ENCODE results near the gene DLG1.
A peak's percentile ranks its signal among the peaks of the same experiment; 100 is the strongest.

The DLG1 gene

GRCh38 chr3:197336348-197336747 is 37.9 kb upstream of the DLG1 start:
- Histone ChIP-seq H3K9me3 (no peaks in the 10 kb centered on the region), H3K27me3 (no peaks in the 10 kb centered on the region), H3K4me3 (ENCODE audit: low read depth, low read length) (no peak overlapping the region), H3K36me3 (no peaks in the 10 kb centered on the region), H3K4me1 (peaks cover under 1% of the 10 kb centered on the region)
- DNase-seq, result no peak
- TF ChIP-seq CTCF (IDR thresholded peaks at IDR 0.05; ENCODE audit: low read depth, low read length), result no peak

- Histone ChIP-seq H3K27me3 (no peaks in the 10 kb centered on the region), H3K4me1 (peaks cover 4% of the 10 kb centered on the region), H3K36me3 (no peaks in the 10 kb centered on the region), H3K4me3 (ENCODE audit: low read depth, low read length) (no peak overlapping the region), H3K9me3 (no peaks in the 10 kb centered on the region)
- TF ChIP-seq CTCF (IDR thresholded peaks at IDR 0.05; ENCODE audit: low read depth, low read length), result no peak
- DNase-seq, result no peak
Observed at GRCh38 chr3:197335428-197336132, 37.2 kb upstream of the DLG1 start.

- H3K4me1 ChIP-seq, result peaks cover 4% of the 10 kb centered on the region; the same call in 1 of the 2 replicates
- no peaks in the 10 kb centered on the region for H3K27me3 ChIP-seq
- no peak overlapping the region for H3K4me3 ChIP-seq (ENCODE audit: low read depth, low read length)
Observed at GRCh38 chr3:197333901-197334639, 35.7 kb upstream of the DLG1 start.

GRCh38 chr3:197331131-197331530 is 32.7 kb upstream of the DLG1 start:
- Histone ChIP-seq H3K4me1 (peaks cover 4% of the 10 kb centered on the region; the same call in 1 of the 2 replicates), H3K9me3 (no peaks in the 10 kb centered on the region), H3K36me3 (no peaks in the 10 kb centered on the region), H3K27me3 (no peaks in the 10 kb centered on the region), H3K4me3 (ENCODE audit: low read depth, low read length) (no peak overlapping the region)
- TF ChIP-seq CTCF (IDR thresholded peaks at IDR 0.05; ENCODE audit: low read depth, low read length), result peak; percentile 20; the same call in 1 of the 2 replicates
- DNase-seq, result no peak

More at GRCh38 chr3:197333901-197334639, 35.7 kb upstream of the DLG1 start:
- Histone ChIP-seq H3K36me3 (no peaks in the 10 kb centered on the region), H3K9me3 (no peaks in the 10 kb centered on the region)
- TF ChIP-seq CTCF (IDR thresholded peaks at IDR 0.05; ENCODE audit: low read depth, low read length), result no peak
- DNase-seq, result no peak

- H3K9me3 ChIP-seq, result no peaks in the 10 kb centered on the region
- H3K4me1 ChIP-seq, result peaks cover 4% of the 10 kb centered on the region; the same call in 1 of the 2 replicates
- no peaks in the 10 kb centered on the region for H3K36me3 ChIP-seq
- H3K27me3 ChIP-seq, result no peaks in the 10 kb centered on the region
- TF ChIP-seq CTCF (IDR thresholded peaks at IDR 0.05; ENCODE audit: low read depth, low read length), result no peak
- no peak overlapping the region for H3K4me3 ChIP-seq (ENCODE audit: low read depth, low read length)
- DNase-seq, result no peak
Observed at GRCh38 chr3:197329382-197329781, 31.0 kb upstream of the DLG1 start.

- TF ChIP-seq CTCF (IDR thresholded peaks at IDR 0.05; ENCODE audit: low read depth, low read length), result no peak
- Histone ChIP-seq H3K36me3 (no peaks in the 10 kb centered on the region), H3K27me3 (no peaks in the 10 kb centered on the region), H3K4me1 (peaks cover 4% of the 10 kb centered on the region; the same call in 1 of the 2 replicates), H3K9me3 (no peaks in the 10 kb centered on the region), H3K4me3 (ENCODE audit: low read depth, low read length) (no peak overlapping the region)
- no peak for DNase-seq
Observed at GRCh38 chr3:197328198-197328597, 29.8 kb upstream of the DLG1 start.
